Neuronal stem cell (in vitro differentiated cells): ENCODE data around the gene NBDY. TPM values are rescaled to one million over a fixed set of nuclear protein-coding genes. Genes with fewer than 3 reads are reported as not detected.
"Not testable (repeated sequence)": the region's sequence is repeated elsewhere in the genome, so short reads cannot be mapped to it uniquely, and the experiment has no call there.

Source experiments
- DNase-seq: peaks from one replicate; pipeline ENCODE4 v3.0.0-alpha.2; 2013; ENCODE audit warnings: low spot score
- H2AFZ ChIP-seq: one replicate; pipeline ENCODE4 v1.6.1; 2013; ENCODE audit warnings: mild to moderate bottlenecking, low read length, inconsistent platforms
- H2AK5ac ChIP-seq: 2 replicates; pipeline ENCODE4 v1.6.1; 2013; ENCODE audit warnings: low read depth, mild to moderate bottlenecking, inconsistent platforms, low read length, moderate library complexity, mixed read lengths
- H2BK120ac ChIP-seq: 2 replicates; pipeline ENCODE4 v1.6.1; 2013; ENCODE audit warnings: low read depth, mild to moderate bottlenecking, inconsistent platforms, low read length, moderate library complexity, mixed read lengths
- H2BK12ac ChIP-seq: one replicate; pipeline ENCODE4 v1.6.1; 2013; ENCODE audit warnings: low read length, inconsistent platforms
- H2BK15ac ChIP-seq: 2 replicates; pipeline ENCODE4 v1.6.1; 2013; ENCODE audit warnings: mild to moderate bottlenecking, low read length, inconsistent platforms, mixed read lengths
- H2BK5ac ChIP-seq: one replicate; pipeline ENCODE4 v1.6.1; 2013; ENCODE audit warnings: inconsistent platforms, mild to moderate bottlenecking, low read length, moderate library complexity
- H3K14ac ChIP-seq: one replicate; pipeline ENCODE4 v1.6.1; 2013; ENCODE audit warnings: low read length, inconsistent platforms
- H3K18ac ChIP-seq: 2 replicates; pipeline ENCODE4 v1.6.1; 2013; ENCODE audit warnings: low read length, inconsistent platforms
- H3K23ac ChIP-seq: 2 replicates; pipeline ENCODE4 v1.6.1; 2013; ENCODE audit warnings: low read depth, mild to moderate bottlenecking, mixed read lengths, low read length, inconsistent platforms; ENCODE audit not compliant: poor library complexity
- H3K27ac ChIP-seq: replicated peaks from 3 replicates; pipeline ENCODE4 v1.5.1; 2013; ENCODE audit warnings: low read length, inconsistent platforms
- H3K27me3 ChIP-seq, 3 experiments: 2 replicates each; pipeline ENCODE4 v1.6.1; 2013; ENCODE audit warnings: low read length in 3 of 3, mild to moderate bottlenecking in 2 of 3, inconsistent platforms in 1 of 3, low read depth in 1 of 3, mixed read lengths in 1 of 3, moderate library complexity in 1 of 3; ENCODE audit not compliant: control insufficient read depth in 3 of 3, insufficient read depth in 3 of 3
- H3K36me3 ChIP-seq, 2 donors: replicated peaks in 1 of 2; 2 replicates each; pipeline ENCODE4 v1.6.1; 2013; ENCODE audit warnings: low read length in 2 of 2; ENCODE audit not compliant: control insufficient read depth in 2 of 2, insufficient read depth in 2 of 2
- H3K4ac ChIP-seq: 2 replicates; pipeline ENCODE4 v1.6.1; 2013; ENCODE audit warnings: inconsistent platforms, mild to moderate bottlenecking, low read length, moderate library complexity
- H3K4me1 ChIP-seq, 2 donors: 1 replicate in 1 of 2; 2 replicates in 1 of 2; pipeline ENCODE4 v1.6.1; 2013; ENCODE audit warnings: low read length in 2 of 2, low read depth in 1 of 2; ENCODE audit not compliant: control insufficient read depth in 2 of 2, insufficient read depth in 1 of 2
- H3K4me2 ChIP-seq: one replicate; pipeline ENCODE4 v1.6.1; 2013; ENCODE audit warnings: mild to moderate bottlenecking, low read length, inconsistent platforms; ENCODE audit not compliant: insufficient read depth, poor library complexity, severe bottlenecking
- H3K4me3 ChIP-seq, 2 donors: 2 replicates each; pipeline ENCODE4 v1.5.1; 2013; ENCODE audit warnings: low read length in 2 of 2, mild to moderate bottlenecking in 2 of 2, inconsistent platforms in 1 of 2, moderate library complexity in 1 of 2
- H3K79me1 ChIP-seq: one replicate; pipeline ENCODE4 v1.6.1; 2013; ENCODE audit warnings: low read depth, mild to moderate bottlenecking, inconsistent platforms, low read length, moderate library complexity
- H3K9ac ChIP-seq: one replicate; pipeline ENCODE4 v1.6.1; 2013; ENCODE audit warnings: mild to moderate bottlenecking, low read depth, low read length, inconsistent platforms; ENCODE audit not compliant: poor library complexity
- H3K9me3 ChIP-seq, 2 donors: replicated peaks in 1 of 2; 2 replicates each; pipeline versions ENCODE3 to v1.6.1; 2013; ENCODE audit warnings: low read length in 2 of 2, mild to moderate bottlenecking in 2 of 2, inconsistent platforms in 1 of 2, low read depth in 1 of 2, mixed read lengths in 1 of 2, moderate library complexity in 1 of 2; ENCODE audit not compliant: control insufficient read depth in 2 of 2, insufficient read depth in 1 of 2
- H4K8ac ChIP-seq: one replicate; pipeline ENCODE4 v1.6.1; 2013; ENCODE audit warnings: low read depth, mild to moderate bottlenecking, inconsistent platforms, low read length, moderate library complexity
- H4K91ac ChIP-seq: one replicate; pipeline ENCODE4 v1.6.1; 2013; ENCODE audit warnings: low read length, low read depth, mild to moderate bottlenecking, inconsistent platforms; ENCODE audit not compliant: poor library complexity
- WGBS, 2 donors: extraction: QIAGEN DNeasy Blood & Tissue Kit; methylation state at CpG; one replicate each; pipeline ENCODE4 v1.1.7; 2013; ENCODE audit warnings: missing lambda C conversion rate in 2 of 2, mixed read lengths in 1 of 2; ENCODE audit not compliant: insufficient read length in 2 of 2, insufficient replicate concordance in 1 of 2; ENCODE audit errors: extremely low coverage in 2 of 2; 5-methylcytosine and 5-hydroxymethylcytosine counted together
- polyA plus RNA-seq, 2 experiments: library from polyadenylated mRNA; stranded (reverse); fragments of 200-250 nt; gene quantifications; one replicate each; pipeline ENCODE4 v1.2.3, GENCODE V29; 2013

The NBDY gene, protein sequence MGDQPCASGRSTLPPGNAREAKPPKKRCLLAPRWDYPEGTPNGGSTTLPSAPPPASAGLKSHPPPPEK
- polyA plus RNA-seq (2013, experiment 1 of 2), result 113 TPM
- 111 TPM for polyA plus RNA-seq (2013, experiment 2 of 2)

DNA sequence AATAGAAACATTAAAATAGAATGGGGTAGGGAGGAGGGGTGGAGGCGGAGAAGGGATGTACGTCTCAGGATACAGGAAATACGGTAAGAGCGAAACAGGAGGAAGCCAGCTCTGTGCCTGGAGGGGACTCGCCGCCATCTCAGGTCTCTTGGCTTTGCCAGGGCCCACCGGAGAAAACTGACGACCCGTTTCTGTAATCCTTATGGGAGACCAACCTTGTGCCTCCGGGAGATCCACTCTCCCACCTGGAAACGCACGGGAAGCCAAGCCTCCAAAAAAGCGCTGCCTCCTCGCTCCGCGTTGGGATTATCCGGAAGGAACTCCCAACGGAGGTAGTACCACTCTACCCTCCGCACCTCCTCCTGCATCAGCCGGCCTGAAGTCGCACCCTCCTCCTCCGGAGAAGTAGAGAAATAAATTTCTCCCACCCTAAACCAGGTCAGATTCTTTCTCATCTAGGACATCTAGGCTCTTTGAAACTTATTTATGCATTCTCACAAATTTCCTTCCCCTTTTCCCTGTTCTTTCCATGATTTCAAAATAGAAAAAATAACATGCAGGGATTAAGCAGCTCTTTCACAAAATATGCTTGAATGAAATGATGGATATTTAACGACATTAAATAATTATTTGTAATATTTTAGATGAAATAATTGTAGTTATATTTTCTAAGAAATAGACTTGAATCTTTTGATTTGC, at the start of gene NBDY:
NBDY (plus strand) TSS at position 92 of the 699 bp plus-strand sequence; CDS start at position 203, 111 bp downstream.
- DNase-seq, result no peak
- H2BK15ac ChIP-seq, result no peak within 1 kb of the TSS
- peak within 1 kb of the TSS; percentile 80 for H3K27ac ChIP-seq

DNA sequence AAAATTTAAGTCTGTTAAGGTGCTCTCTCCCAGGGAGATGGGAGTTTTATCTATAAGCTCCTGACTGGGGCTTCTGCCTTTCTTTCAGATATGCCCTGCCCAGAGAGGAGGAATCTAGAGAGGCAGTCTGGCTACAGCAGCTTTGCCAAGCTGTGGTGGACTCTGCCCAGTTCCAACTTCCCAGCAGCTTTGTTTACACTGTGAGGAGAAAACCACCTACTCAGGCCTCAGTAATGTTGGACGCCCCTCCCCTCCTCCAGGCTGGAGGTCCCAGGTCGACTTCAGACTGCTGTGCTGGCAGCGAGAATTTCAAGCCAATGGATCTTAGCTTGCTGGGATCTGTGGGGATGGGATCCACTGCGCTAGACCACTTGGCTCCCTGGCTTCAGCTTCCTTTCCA, 24.5 kb upstream of the NBDY start:
- not testable (repeated sequence) for H2BK5ac ChIP-seq, H3K4me1 ChIP-seq, H2BK15ac ChIP-seq, H3K9ac ChIP-seq, H2BK12ac ChIP-seq, H2AFZ ChIP-seq, H3K27ac ChIP-seq, H3K23ac ChIP-seq, H3K4ac ChIP-seq, H2BK120ac ChIP-seq, H3K14ac ChIP-seq, H3K36me3 ChIP-seq, DNase-seq, H3K27me3 ChIP-seq, H2AK5ac ChIP-seq, H3K4me2 ChIP-seq, H3K4me3 ChIP-seq, H3K18ac ChIP-seq, H3K9me3 ChIP-seq, H4K91ac ChIP-seq, H4K8ac ChIP-seq, H3K79me1 ChIP-seq
- WGBS, 2 donors, result no CpG with 5 or more reads among the region's 4 CpGs

More for the DNA sequence above, at the start of gene NBDY:
- Histone ChIP-seq H3K4ac (no peak within 1 kb of the TSS), H3K4me1 (no peaks in the 10 kb centered on the region), H3K14ac (no peak within 1 kb of the TSS), H2BK120ac (no peak within 1 kb of the TSS), H3K79me1 (no peaks in the 10 kb centered on the region), H4K8ac (no peak within 1 kb of the TSS), H3K4me2 (peak within 1 kb of the TSS; percentile 33), H3K9ac (no peak within 1 kb of the TSS), H3K27me3 (no peaks in the 10 kb centered on the region), H3K18ac (peak within 1 kb of the TSS; percentile 84), H3K36me3 (peaks cover 0 to 13% of the 10 kb centered on the region in 2 donors), H3K4me3 (peak within 1 kb of the TSS; percentile 81 to 85), H3K23ac (no peak within 1 kb of the TSS), H4K91ac (no peak within 1 kb of the TSS), H2BK12ac (no peak within 1 kb of the TSS), H2BK5ac (no peak within 1 kb of the TSS), H2AK5ac (no peak within 1 kb of the TSS), H3K9me3 (no peaks in the 10 kb centered on the region), H2AFZ (peak within 1 kb of the TSS; percentile 88)
- WGBS, 2 donors, result no CpG with 5 or more reads among the region's 23 CpGs

DNA sequence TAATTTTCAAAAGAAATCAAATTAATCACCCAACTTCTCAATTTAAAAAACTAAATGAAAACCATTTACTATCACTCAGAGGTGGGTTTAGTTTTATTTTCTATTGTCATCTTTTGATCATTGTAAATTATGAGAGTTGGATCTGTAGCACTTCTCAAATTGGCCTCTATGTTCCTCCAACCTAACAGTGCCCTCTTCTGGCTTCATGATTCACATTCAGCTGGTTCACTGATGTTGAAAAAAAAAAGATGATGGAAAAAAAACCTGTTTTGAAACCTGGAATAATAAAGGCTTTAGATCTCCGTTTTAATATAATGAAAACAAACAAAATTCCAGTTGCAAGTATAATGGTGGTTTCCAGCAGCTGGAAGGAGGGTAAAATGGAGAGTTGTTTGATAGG, 2.4 kb upstream of the NBDY start:
- H3K9ac ChIP-seq, result no peak overlapping the region
- peaks cover 0 to under 1% of the 10 kb centered on the region in 2 donors for H3K36me3 ChIP-seq
- no peak overlapping the region for H3K4me3 ChIP-seq
- no peak overlapping the region for H2AK5ac ChIP-seq
- no peak overlapping the region for H2BK15ac ChIP-seq
- WGBS, 2 donors, result no CpG with 5 or more reads among the region's 1 CpG
- H2BK120ac ChIP-seq, result no peak overlapping the region
- H3K27me3 ChIP-seq, result peaks cover 0 to 3% (median 0%) of the 10 kb centered on the region in 3 experiments
- H3K4ac ChIP-seq, result no peak overlapping the region
- no peak overlapping the region for H2AFZ ChIP-seq
- H3K23ac ChIP-seq, result no peak overlapping the region
- H3K27ac ChIP-seq, result no peak overlapping the region
- no peaks in the 10 kb centered on the region for H3K9me3 ChIP-seq
- no peak overlapping the region for H4K8ac ChIP-seq
- H4K91ac ChIP-seq, result no peak overlapping the region
- no peak overlapping the region for H2BK5ac ChIP-seq
- no peak overlapping the region for H2BK12ac ChIP-seq
- DNase-seq, result no peak
- no peaks in the 10 kb centered on the region for H3K4me1 ChIP-seq
- no peak overlapping the region for H3K4me2 ChIP-seq
- H3K79me1 ChIP-seq, result no peaks in the 10 kb centered on the region
- no peak overlapping the region for H3K14ac ChIP-seq
- H3K18ac ChIP-seq, result no peak overlapping the region

DNA sequence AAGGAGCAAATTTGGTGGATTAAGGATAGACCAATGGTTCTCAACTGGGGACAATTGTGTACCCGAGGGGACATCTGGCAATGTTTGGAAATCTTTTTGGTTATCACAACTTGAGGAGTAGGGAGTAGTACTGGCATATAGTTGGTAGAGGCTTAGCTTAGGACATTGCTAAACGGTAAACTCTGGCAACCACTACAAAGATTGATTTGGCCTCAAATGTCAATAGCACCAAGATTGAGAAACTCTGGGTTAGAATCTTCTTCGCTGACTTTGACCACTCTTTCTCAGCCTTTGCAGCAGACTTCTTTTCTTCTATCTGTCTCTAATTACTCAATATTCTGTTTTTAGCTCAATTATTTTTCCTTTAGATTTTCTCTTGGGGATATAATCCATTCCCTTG, 1.5 kb upstream of the NBDY start:
- no peak overlapping the region for H3K27ac ChIP-seq

More for the DNA sequence above, 1.5 kb upstream of the NBDY start:
- no peak overlapping the region for H3K9ac ChIP-seq
- H2AK5ac ChIP-seq, result no peak overlapping the region
- H3K9me3 ChIP-seq, result no peaks in the 10 kb centered on the region
- H3K4me1 ChIP-seq, result no peaks in the 10 kb centered on the region
- H2BK5ac ChIP-seq, result no peak overlapping the region
- H3K79me1 ChIP-seq, result no peaks in the 10 kb centered on the region
- DNase-seq, result no peak
- no peak overlapping the region for H3K23ac ChIP-seq
- H3K4me3 ChIP-seq, result no peak overlapping the region
- H4K91ac ChIP-seq, result no peak overlapping the region
- peak overlapping the region; percentile 88 for H2AFZ ChIP-seq
- H3K18ac ChIP-seq, result no peak overlapping the region
- no peak overlapping the region for H4K8ac ChIP-seq
- no peak overlapping the region for H2BK15ac ChIP-seq
- no peak overlapping the region for H3K14ac ChIP-seq
- peaks cover 0 to 3% (median 0%) of the 10 kb centered on the region in 3 experiments for H3K27me3 ChIP-seq
- no peak overlapping the region for H2BK120ac ChIP-seq
- H2BK12ac ChIP-seq, result no peak overlapping the region
- H3K4me2 ChIP-seq, result no peak overlapping the region
- H3K4ac ChIP-seq, result no peak overlapping the region
- peaks cover 0 to 5% of the 10 kb centered on the region in 2 donors for H3K36me3 ChIP-seq
- no CpG with 5 or more reads among the region's 3 CpGs for WGBS, 2 donors
